OCI-LY1 (cell line): ENCODE results near the gene CDC42EP3.

Experiments
- H2AFZ ChIP-seq: fragments of 200-600 bp; sonication (generic), shearing (Covaris generic); 2 replicates; pipeline ENCODE4 v1.6.0; 2014; ENCODE audit warnings: antibody characterized with exemption, mild to moderate bottlenecking, low read length
- H3F3A ChIP-seq: fragments of 200-600 bp; sonication (generic), shearing (Covaris generic); 2 replicates; pipeline ENCODE4 v1.6.0; 2014; ENCODE audit warnings: mild to moderate bottlenecking, antibody characterized with exemption, low read length, moderate library complexity; ENCODE audit not compliant: insufficient read depth
- H3K27ac ChIP-seq: fragments of 200-600 bp; sonication (generic); 2 replicates; pipeline ENCODE4 v1.5.1; 2014; ENCODE audit warnings: low read length, mixed run types, mild to moderate bottlenecking, low read depth; ENCODE audit not compliant: poor library complexity, severe bottlenecking
- H3K27me3 ChIP-seq: fragments of 200-600 bp; sonication (generic); 2 replicates; pipeline ENCODE4 v1.6.0; 2014; ENCODE audit warnings: antibody characterized with exemption, mild to moderate bottlenecking, low read length, moderate library complexity; ENCODE audit not compliant: insufficient read depth
- H3K36me3 ChIP-seq: fragments of 200-600 bp; sonication (generic); 2 replicates; pipeline ENCODE4 v1.6.1; 2014; ENCODE audit warnings: mild to moderate bottlenecking, antibody characterized with exemption, low read length, moderate library complexity, mixed read lengths; ENCODE audit not compliant: insufficient read depth
- H3K4me1 ChIP-seq: fragments of 200-600 bp; sonication (generic); 2 replicates; pipeline ENCODE4 v1.5.1; 2014; ENCODE audit warnings: mild to moderate bottlenecking, low read length, moderate library complexity; ENCODE audit not compliant: insufficient read depth, severe bottlenecking
- H3K4me2 ChIP-seq: fragments of 200-600 bp; sonication (generic), shearing (Covaris generic); 2 replicates; pipeline ENCODE4 v1.6.1; 2014; ENCODE audit warnings: low read length
- H3K4me3 ChIP-seq: fragments of 200-600 bp; sonication (generic); 2 replicates; pipeline ENCODE4 v1.5.1; 2014; ENCODE audit warnings: low read length, low read depth, mild to moderate bottlenecking, mixed read lengths; ENCODE audit not compliant: poor library complexity, severe bottlenecking
- H3K79me2 ChIP-seq: fragments of 200-600 bp; shearing (Covaris generic); 2 replicates; pipeline ENCODE4 v1.6.1; 2016; ENCODE audit warnings: mixed run types, low read length, mixed read lengths; ENCODE audit not compliant: insufficient read depth
- H3K9ac ChIP-seq: fragments of 200-600 bp; sonication (generic), shearing (Covaris generic); 2 replicates; pipeline ENCODE4 v1.6.1; 2014; ENCODE audit warnings: mild to moderate bottlenecking, low read length, mixed read lengths
- H3K9me2 ChIP-seq: fragments of 200-600 bp; sonication (generic), shearing (Covaris generic); 2 replicates; pipeline ENCODE4 v1.6.1; 2014; ENCODE audit warnings: low read depth, mild to moderate bottlenecking, low read length, mixed read lengths
- H3K9me3 ChIP-seq: fragments of 200-600 bp; shearing (Covaris generic); 2 replicates; pipeline ENCODE4 v1.6.1; 2014; ENCODE audit warnings: low read length, mixed read lengths
- H4K20me1 ChIP-seq: fragments of 200-600 bp; sonication (generic), shearing (Covaris generic); 2 replicates; pipeline ENCODE4 v1.6.0; 2016; ENCODE audit warnings: mild to moderate bottlenecking, low read length; ENCODE audit not compliant: insufficient read depth
- EZH2 ChIP-seq: fragments of 200-600 bp; sonication (generic), shearing (Covaris generic); IDR thresholded peaks from 2 replicates; pipeline ENCODE4 v1.8.0; 2017; ENCODE audit warnings: borderline replicate concordance, mixed run types, mild to moderate bottlenecking, antibody characterized with exemption, low read length, moderate library complexity, mixed read lengths
- TF ChIP-seq, protein P1 (sequence below): fragments of 200-600 bp; sonication (generic), shearing (Covaris generic); IDR thresholded peaks from 2 replicates; pipeline ENCODE4 v1.5.1; 2017; ENCODE audit warnings: mild to moderate bottlenecking, antibody characterized with exemption, low read length, moderate library complexity, mixed read lengths

Gene CDC42EP3

DNA sequence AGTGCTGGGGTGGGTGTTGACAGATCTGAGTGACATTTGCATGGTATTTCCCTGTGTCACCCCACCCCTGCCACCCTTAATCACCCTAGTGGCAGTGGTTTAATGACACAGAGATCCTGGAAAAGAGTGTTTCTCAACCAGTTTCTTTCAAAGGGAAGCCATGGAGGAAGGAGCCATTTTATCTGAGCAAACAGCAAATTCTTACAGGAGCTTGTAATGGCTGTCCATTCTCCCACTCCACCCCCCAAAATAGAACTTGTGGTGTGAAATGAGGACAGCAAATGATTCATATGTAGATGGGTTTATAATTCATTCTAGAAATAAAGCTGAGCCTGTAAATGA lies 51.5 kb downstream of the CDC42EP3 start:
- H3K4me1 ChIP-seq = peaks cover 4% of the 10 kb centered on the region
- H3F3A ChIP-seq = no peaks in the 10 kb centered on the region
- TF ChIP-seq, protein P1, sequence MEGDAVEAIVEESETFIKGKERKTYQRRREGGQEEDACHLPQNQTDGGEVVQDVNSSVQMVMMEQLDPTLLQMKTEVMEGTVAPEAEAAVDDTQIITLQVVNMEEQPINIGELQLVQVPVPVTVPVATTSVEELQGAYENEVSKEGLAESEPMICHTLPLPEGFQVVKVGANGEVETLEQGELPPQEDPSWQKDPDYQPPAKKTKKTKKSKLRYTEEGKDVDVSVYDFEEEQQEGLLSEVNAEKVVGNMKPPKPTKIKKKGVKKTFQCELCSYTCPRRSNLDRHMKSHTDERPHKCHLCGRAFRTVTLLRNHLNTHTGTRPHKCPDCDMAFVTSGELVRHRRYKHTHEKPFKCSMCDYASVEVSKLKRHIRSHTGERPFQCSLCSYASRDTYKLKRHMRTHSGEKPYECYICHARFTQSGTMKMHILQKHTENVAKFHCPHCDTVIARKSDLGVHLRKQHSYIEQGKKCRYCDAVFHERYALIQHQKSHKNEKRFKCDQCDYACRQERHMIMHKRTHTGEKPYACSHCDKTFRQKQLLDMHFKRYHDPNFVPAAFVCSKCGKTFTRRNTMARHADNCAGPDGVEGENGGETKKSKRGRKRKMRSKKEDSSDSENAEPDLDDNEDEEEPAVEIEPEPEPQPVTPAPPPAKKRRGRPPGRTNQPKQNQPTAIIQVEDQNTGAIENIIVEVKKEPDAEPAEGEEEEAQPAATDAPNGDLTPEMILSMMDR = no peak
- TF ChIP-seq EZH2 = no peak
- H3K79me2 ChIP-seq = no peaks in the 10 kb centered on the region
- H3K9me2 ChIP-seq = no peaks in the 10 kb centered on the region
- H3K27ac ChIP-seq = no peak overlapping the region
- H3K27me3 ChIP-seq = no peaks in the 10 kb centered on the region
- H3K4me3 ChIP-seq = no peak overlapping the region
- H3K9me3 ChIP-seq = no peaks in the 10 kb centered on the region
- no peaks in the 10 kb centered on the region for H4K20me1 ChIP-seq
- H3K9ac ChIP-seq = no peak overlapping the region
- H2AFZ ChIP-seq = no peak overlapping the region
- no peak overlapping the region for H3K4me2 ChIP-seq
- H3K36me3 ChIP-seq = no peaks in the 10 kb centered on the region

DNA sequence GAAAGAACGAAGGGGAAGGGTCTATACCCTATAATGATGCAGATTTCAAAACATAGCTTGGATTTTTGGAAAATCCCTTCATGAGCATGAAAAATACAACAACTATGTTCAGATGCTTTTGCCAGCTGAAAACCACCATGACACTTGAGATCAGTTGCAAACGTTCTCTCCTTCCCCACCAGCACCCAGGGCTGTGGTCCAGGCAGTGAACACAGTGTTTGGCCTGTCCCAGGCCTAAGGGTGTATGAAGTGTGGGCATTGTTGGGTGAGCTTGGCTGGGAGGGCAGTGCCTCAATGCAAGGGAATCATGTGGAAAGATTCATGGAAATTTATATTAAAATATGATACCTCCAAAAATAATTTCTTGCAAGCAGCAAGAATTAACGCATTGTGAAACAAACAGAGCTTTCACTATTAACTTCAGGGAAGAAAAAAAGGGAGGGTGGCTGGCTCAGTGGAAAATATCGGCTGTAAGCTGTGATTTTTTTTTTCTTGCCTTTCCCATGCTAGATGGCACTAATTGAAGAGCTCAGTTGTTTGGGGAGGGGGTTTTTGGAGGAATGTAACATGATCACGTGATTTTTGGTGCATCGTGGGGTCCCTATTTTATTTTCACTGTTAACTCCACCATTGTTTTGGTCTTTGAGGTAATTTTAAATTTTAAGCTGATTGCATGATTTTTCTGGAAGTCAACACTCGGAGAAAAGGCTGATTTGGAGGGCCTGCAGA lies 52.0 kb downstream of the CDC42EP3 start:
- Histone ChIP-seq H3K27me3 (no peaks in the 10 kb centered on the region), H4K20me1 (no peaks in the 10 kb centered on the region), H3K9me3 (no peaks in the 10 kb centered on the region), H2AFZ (no peak overlapping the region), H3K27ac (no peak overlapping the region), H3K4me2 (no peak overlapping the region), H3K9ac (no peak overlapping the region), H3K4me3 (no peak overlapping the region), H3K79me2 (no peaks in the 10 kb centered on the region), H3F3A (no peaks in the 10 kb centered on the region), H3K9me2 (no peaks in the 10 kb centered on the region), H3K4me1 (peaks cover 1% of the 10 kb centered on the region), H3K36me3 (no peaks in the 10 kb centered on the region)
- TF ChIP-seq, protein P1 = no peak
- no peak for TF ChIP-seq EZH2

DNA sequence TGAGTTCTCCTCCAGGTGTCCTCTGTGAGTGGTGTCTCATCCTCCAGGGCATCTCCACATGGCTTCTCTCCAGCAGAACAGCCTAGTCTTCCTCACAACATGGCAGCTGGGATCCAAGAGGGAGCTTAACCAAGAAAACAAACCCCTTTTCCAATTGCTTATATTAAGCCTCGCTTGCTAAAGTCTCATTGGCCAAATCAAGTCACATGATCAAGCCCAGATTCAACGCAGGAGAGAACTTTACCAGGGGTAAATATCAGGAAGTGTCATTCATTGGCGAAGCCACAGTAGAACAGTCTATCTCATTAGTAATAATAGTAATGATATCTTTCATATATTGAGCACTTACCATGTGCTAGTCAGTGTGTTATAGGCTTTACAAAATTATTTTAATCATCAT lies 53.1 kb downstream of the CDC42EP3 start:
- no peaks in the 10 kb centered on the region for H3K9me2 ChIP-seq
- H3K4me1 ChIP-seq = no peaks in the 10 kb centered on the region
- H2AFZ ChIP-seq = no peak overlapping the region
- no peaks in the 10 kb centered on the region for H3K9me3 ChIP-seq
- no peaks in the 10 kb centered on the region for H3K27me3 ChIP-seq
- H3K4me2 ChIP-seq = no peak overlapping the region
- TF ChIP-seq, protein P1 = no peak
- no peak for TF ChIP-seq EZH2
- no peaks in the 10 kb centered on the region for H3K36me3 ChIP-seq
- H3K79me2 ChIP-seq = no peaks in the 10 kb centered on the region
- H4K20me1 ChIP-seq = no peaks in the 10 kb centered on the region
- no peaks in the 10 kb centered on the region for H3F3A ChIP-seq
- no peak overlapping the region for H3K4me3 ChIP-seq
- no peak overlapping the region for H3K27ac ChIP-seq
- H3K9ac ChIP-seq = no peak overlapping the region
